Body of pancreas (tissue), 4 donors: Measurements from ENCODE around the gene SH3GL1.

ENCODE experiments used
- POLR2A ChIP-seq, 3 donors: fragments of 450-650 bp; IDR thresholded peaks; one replicate each; pipeline ENCODE4 v1.6.1; 2016; ENCODE audit warnings: antibody characterized with exemption in 3 of 3, mild to moderate bottlenecking in 2 of 3
- TF ChIP-seq, protein P1 (sequence below), 7 experiments: fragments of 450-650 bp in 4 of 7; fragments of 200-600 bp in 3 of 7; sonication (generic) in 3 of 7; IDR thresholded peaks; one replicate each; pipeline ENCODE4 v1.5.1; 2016 to 2019; ENCODE audit warnings: antibody characterized with exemption in 7 of 7

DNA sequence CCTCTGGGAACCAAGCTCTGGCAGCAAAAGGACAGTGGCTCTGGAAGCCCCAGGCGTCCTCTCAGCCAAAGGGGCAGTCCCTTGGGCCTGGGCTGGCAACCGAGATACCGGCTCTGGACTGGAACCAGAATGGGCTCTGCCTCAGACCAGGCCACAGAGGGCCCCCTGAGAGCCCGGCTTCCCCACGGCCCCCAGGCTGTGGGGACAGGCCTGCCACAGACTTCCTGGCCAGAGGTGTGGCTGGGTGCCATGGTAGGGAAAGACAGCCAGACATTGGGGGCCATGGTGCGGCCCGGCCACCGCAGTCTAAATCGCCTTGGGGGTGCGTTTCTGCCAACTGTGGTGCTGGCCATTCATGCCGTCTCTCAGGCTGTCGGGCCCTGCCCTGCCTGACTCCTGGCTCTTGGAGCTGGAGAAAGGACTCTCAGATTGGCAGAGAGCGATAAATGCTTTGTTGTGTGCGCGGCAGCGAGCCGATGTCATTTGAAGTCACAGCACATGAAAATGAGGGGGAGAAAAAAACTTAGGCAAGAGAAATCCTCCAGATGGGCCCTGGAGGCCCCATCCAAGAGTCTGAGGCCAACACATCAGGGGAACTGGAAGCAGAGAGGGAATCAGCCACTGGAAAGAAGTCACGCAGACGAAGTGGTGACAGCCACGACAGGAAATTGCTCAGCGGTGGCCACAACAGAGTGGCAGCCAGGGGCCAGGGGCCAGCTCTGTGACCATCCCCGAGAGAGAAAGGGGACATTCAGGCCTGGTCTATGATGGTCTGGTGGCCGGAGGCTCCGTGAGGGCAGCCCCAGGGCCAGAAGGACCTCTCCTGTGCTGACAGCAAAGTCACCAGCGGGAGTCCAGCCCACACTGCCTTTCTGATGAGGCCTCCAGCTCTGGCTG, 26.5 kb downstream of the SH3GL1 start:
- TF ChIP-seq POLR2A (IDR thresholded peaks at IDR 0.05): no peak
- TF ChIP-seq, protein P1, sequence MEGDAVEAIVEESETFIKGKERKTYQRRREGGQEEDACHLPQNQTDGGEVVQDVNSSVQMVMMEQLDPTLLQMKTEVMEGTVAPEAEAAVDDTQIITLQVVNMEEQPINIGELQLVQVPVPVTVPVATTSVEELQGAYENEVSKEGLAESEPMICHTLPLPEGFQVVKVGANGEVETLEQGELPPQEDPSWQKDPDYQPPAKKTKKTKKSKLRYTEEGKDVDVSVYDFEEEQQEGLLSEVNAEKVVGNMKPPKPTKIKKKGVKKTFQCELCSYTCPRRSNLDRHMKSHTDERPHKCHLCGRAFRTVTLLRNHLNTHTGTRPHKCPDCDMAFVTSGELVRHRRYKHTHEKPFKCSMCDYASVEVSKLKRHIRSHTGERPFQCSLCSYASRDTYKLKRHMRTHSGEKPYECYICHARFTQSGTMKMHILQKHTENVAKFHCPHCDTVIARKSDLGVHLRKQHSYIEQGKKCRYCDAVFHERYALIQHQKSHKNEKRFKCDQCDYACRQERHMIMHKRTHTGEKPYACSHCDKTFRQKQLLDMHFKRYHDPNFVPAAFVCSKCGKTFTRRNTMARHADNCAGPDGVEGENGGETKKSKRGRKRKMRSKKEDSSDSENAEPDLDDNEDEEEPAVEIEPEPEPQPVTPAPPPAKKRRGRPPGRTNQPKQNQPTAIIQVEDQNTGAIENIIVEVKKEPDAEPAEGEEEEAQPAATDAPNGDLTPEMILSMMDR (IDR thresholded peaks at IDR 0.05): no peak
